Astrocyte of the spinal cord (primary cell): Measurements from ENCODE around the gene VWA5B1.
A peak's percentile ranks its signal among the peaks of the same experiment; 100 is the strongest.

Source experiments
- DNase-seq: peaks from one replicate; pipeline ENCODE4 v3.0.0; 2011; ENCODE audit warnings: low read depth, low spot score
- H3K4me3 ChIP-seq: 2 replicates; pipeline ENCODE4 v1.5.1; 2011; ENCODE audit warnings: low read depth, mild to moderate bottlenecking, low read length, moderate library complexity
- CTCF ChIP-seq: IDR thresholded peaks from 2 replicates; pipeline ENCODE4 v1.5.1; 2012; ENCODE audit warnings: low read depth, mild to moderate bottlenecking, low read length, inconsistent platforms
- in situ Hi-C: cut with HindIII; loops from 2 replicates; pipeline ENCODE4 v1.10.0; 2017; ENCODE audit warnings: low sequenced_read_pairs

The VWA5B1 gene

DNA sequence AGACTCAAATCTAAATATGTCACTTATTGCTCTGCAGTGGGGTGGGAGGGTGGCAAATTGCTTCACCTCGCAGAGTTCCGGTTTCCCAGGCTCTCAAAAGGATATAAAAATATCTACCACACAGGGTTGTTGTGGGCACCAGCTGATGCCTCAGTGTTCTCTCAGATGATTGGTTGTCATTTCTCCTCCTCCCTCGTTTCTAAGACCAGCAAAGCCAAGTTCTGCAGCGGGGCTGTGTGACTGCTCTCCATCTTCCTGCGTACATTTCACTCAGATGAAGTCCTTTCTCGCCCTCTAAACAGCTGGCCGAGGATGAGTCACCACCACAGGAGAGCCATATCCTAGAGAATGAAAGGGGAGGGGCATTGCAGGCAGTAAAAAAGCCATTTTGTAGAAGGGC lies 35.0 kb upstream of the VWA5B1 start:
- in situ Hi-C loops, result no loop called here
- peak; percentile 73 for DNase-seq
- no peak overlapping the region for H3K4me3 ChIP-seq
- TF ChIP-seq CTCF, result no peak

GRCh38 chr1:20259646-20260045 lies 31.0 kb upstream of the VWA5B1 start:
- H3K4me3 ChIP-seq, result no peak overlapping the region
- DNase-seq, result no peak
- in situ Hi-C loops, result no loop called here
- no peak for TF ChIP-seq CTCF

DNA sequence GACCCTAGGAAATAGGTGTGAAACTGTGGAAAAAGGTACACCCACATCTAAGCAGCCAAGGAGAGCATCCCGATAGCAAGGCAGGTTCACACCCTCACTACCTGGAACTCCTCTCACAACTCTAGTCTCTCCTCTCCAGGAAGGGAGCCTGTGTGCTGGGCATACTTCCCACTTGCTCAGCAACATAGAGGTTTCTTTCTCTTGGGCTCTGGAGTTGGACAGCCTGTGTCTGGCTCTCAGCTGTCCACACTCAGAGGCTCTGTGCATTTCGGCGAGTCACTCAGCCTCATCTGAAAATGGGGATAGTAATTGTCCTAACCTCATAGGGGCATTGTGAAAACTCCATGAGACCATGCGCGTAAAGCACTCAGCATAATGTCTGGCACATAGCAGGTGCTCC lies 29.6 kb upstream of the VWA5B1 start:
- no peak for TF ChIP-seq CTCF

GRCh38 chr1:20262810-20263534 lies 27.7 kb upstream of the VWA5B1 start:
- DNase-seq, result no peak
- H3K4me3 ChIP-seq, result no peak overlapping the region
- TF ChIP-seq CTCF, result no peak
- in situ Hi-C loops, result no loop called here

More for the DNA sequence above, 29.6 kb upstream of the VWA5B1 start:
- H3K4me3 ChIP-seq, result no peak overlapping the region
- DNase-seq, result no peak
- in situ Hi-C loops, result no loop called here

GRCh38 chr1:20265250-20265649 lies 25.4 kb upstream of the VWA5B1 start:
- no peak overlapping the region for H3K4me3 ChIP-seq
- in situ Hi-C loops, result no loop called here
- TF ChIP-seq CTCF, result no peak
- DNase-seq, result peak; percentile 8

- in situ Hi-C loops, result no loop called here
- no peak overlapping the region for H3K4me3 ChIP-seq
- TF ChIP-seq CTCF, result no peak
- DNase-seq, result peak; percentile 5
Measured at GRCh38 chr1:20266141-20266540, 24.5 kb upstream of the VWA5B1 start.
